PC-3 (cell line): Measurements from ENCODE around the gene ASIC5.

Experiments
- CTCF ChIP-seq: fragments of 300-600 bp; sonication (generic); conservative IDR thresholded peaks from 2 replicates; pipeline ENCODE4 v1.5.1; 2017; ENCODE audit warnings: antibody characterized with exemption, low read depth, mild to moderate bottlenecking, low read length
- EZH2 ChIP-seq: fragments of 300-600 bp; sonication (generic); IDR thresholded peaks from one replicate; pipeline ENCODE4 v1.6.1; 2017; ENCODE audit warnings: antibody characterized with exemption, mild to moderate bottlenecking, low read length; ENCODE audit not compliant: unreplicated experiment
- EZH2phosphoT487 ChIP-seq: fragments of 300-600 bp; sonication (generic); IDR thresholded peaks from 2 replicates; pipeline ENCODE4 v1.6.1; 2018; ENCODE audit warnings: mild to moderate bottlenecking, antibody characterized with exemption, low read length, borderline replicate concordance

GRCh38 chr4:155875878-155876277 is 9.8 kb upstream of the ASIC5 start:
- TF ChIP-seq CTCF = no peak
- TF ChIP-seq EZH2phosphoT487 = no peak
- TF ChIP-seq EZH2 = no peak
